HUES64 (cell line): Measurements from ENCODE around the gene GDPD3.

ENCODE experiments used
- H3K27ac ChIP-seq: 2 replicates; pipeline ENCODE4 v1.7.0; 2013; ENCODE audit warnings: low read depth, low read length, inconsistent platforms
- H3K27me3 ChIP-seq: 2 replicates; pipeline ENCODE4 v1.6.1; 2013; ENCODE audit warnings: mild to moderate bottlenecking, low read length; ENCODE audit not compliant: insufficient read depth
- H3K36me3 ChIP-seq: 2 replicates; pipeline ENCODE4 v1.6.1; 2013; ENCODE audit warnings: mild to moderate bottlenecking, low read length; ENCODE audit not compliant: insufficient read depth
- H3K4me1 ChIP-seq: 2 replicates; pipeline ENCODE4 v1.6.1; 2013; ENCODE audit warnings: mild to moderate bottlenecking, low read length, moderate library complexity; ENCODE audit not compliant: insufficient read depth
- H3K4me3 ChIP-seq: 2 replicates; pipeline ENCODE4 v1.5.1; 2013; ENCODE audit warnings: mild to moderate bottlenecking, low read length, moderate library complexity
- H3K9ac ChIP-seq: 2 replicates; pipeline ENCODE4 v1.6.1; 2013; ENCODE audit warnings: mild to moderate bottlenecking, low read depth, low read length
- H3K9me3 ChIP-seq: 2 replicates; pipeline ENCODE4 v1.6.1; 2013; ENCODE audit warnings: low read depth, low read length; ENCODE audit not compliant: insufficient read depth
- WGBS: fragments of 150-250, 120-280 bp; methylation state at CpG from one replicate; pipeline ENCODE4 v1.1.7; 2013; ENCODE audit warnings: missing lambda C conversion rate; 5-methylcytosine and 5-hydroxymethylcytosine counted together

The GDPD3 gene

DNA sequence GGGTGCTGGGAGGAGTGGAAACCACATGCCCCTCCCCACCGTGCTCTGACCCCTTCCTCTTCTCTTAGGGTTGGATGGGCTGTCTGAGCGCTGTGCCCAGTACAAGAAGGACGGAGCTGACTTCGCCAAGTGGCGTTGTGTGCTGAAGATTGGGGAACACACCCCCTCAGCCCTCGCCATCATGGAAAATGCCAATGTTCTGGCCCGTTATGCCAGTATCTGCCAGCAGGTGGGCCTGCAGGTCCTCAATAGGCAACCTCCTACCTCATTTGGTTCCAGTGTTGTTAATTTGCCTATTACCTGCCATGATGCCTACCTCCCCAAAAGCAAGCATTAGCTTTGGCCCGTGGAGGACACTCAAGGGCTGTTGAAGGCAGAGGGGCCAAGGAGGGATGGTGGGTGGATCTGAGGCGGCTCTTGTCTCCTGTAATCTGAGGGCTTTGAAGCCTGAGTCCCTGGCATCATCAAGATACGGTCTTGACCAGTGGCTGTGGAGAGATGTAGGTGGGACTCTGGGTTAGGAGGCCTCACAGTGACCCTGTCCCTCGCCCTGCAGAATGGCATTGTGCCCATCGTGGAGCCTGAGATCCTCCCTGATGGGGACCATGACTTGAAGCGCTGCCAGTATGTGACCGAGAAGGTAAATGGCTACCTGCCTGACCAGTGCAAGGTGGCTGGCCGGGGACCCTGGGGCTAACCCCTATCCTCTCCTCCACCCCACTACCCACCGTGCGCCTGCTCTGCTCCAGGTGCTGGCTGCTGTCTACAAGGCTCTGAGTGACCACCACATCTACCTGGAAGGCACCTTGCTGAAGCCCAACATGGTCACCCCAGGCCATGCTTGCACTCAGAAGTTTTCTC, 44.4 kb downstream of the GDPD3 start:
- H3K4me1 ChIP-seq, result no peaks in the 10 kb centered on the region
- no peak overlapping the region for H3K27ac ChIP-seq
- H3K36me3 ChIP-seq, result peaks cover 60% of the 10 kb centered on the region
- no peaks in the 10 kb centered on the region for H3K27me3 ChIP-seq
- H3K9me3 ChIP-seq, result no peaks in the 10 kb centered on the region
- WGBS, result 94% methylated on average over 17 of the region's 17 CpGs
- H3K4me3 ChIP-seq, result no peak overlapping the region
- H3K9ac ChIP-seq, result no peak overlapping the region

DNA sequence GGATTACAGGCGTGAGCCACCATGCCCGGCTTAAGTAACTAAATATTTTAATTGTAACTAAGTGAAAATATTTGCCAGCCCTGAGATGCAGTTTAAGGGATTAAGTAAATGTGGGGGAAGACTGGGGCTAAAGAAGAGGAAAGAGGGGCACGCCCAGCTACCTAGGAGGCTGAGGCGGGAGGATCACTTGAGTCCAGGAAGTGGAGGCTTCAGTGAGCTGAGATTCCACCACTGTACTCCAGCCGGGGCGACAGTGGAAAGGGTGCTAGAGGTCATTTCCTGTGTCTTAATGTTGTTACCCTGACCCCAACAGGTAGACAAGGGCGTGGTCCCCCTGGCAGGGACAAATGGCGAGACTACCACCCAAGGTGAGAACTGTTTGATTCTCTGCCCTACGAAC, 45.0 kb downstream of the GDPD3 start:
- Histone ChIP-seq H3K4me3 (no peak overlapping the region), H3K9ac (no peak overlapping the region), H3K4me1 (no peaks in the 10 kb centered on the region), H3K36me3 (peaks cover 60% of the 10 kb centered on the region), H3K9me3 (no peaks in the 10 kb centered on the region), H3K27me3 (no peaks in the 10 kb centered on the region), H3K27ac (no peak overlapping the region)
- 96% methylated on average over 8 of the region's 9 CpGs for WGBS

- H3K4me1 ChIP-seq, result no peaks in the 10 kb centered on the region
- H3K9ac ChIP-seq, result no peak overlapping the region
- no peaks in the 10 kb centered on the region for H3K27me3 ChIP-seq
- H3K27ac ChIP-seq, result no peak overlapping the region
- 97% methylated on average over 6 of the region's 6 CpGs for WGBS
- no peaks in the 10 kb centered on the region for H3K9me3 ChIP-seq
- H3K4me3 ChIP-seq, result peak overlapping the region; percentile 96; the same call in 1 of the 2 replicates
- H3K36me3 ChIP-seq, result peaks cover 58% of the 10 kb centered on the region
These were observed 45.8 kb downstream of the GDPD3 start for GRCh38 chr16:30067584-30067916.

GRCh38 chr16:30066761-30067583, 46.4 kb downstream of the GDPD3 start:
- no peaks in the 10 kb centered on the region for H3K27me3 ChIP-seq
- no peaks in the 10 kb centered on the region for H3K9me3 ChIP-seq
- peak overlapping the region; percentile 98 for H3K27ac ChIP-seq
- peak overlapping the region; percentile 97 for H3K9ac ChIP-seq
- H3K4me1 ChIP-seq, result no peaks in the 10 kb centered on the region
- peaks cover 53% of the 10 kb centered on the region for H3K36me3 ChIP-seq
- H3K4me3 ChIP-seq, result peak overlapping the region; percentile 96
- 86% methylated on average over 21 of the region's 21 CpGs for WGBS

GRCh38 chr16:30065943-30066760, 47.2 kb downstream of the GDPD3 start:
- H3K9me3 ChIP-seq, result no peaks in the 10 kb centered on the region
- H3K27ac ChIP-seq, result peak overlapping the region; percentile 98
- 0 out of 2 replicates have a peak, but pooled peaks cover 3% of the 10 kb centered on the region for H3K4me1 ChIP-seq
- no peaks in the 10 kb centered on the region for H3K27me3 ChIP-seq
- peaks cover 45% of the 10 kb centered on the region for H3K36me3 ChIP-seq
- WGBS, result 1% methylated on average over 44 of the region's 44 CpGs
- H3K9ac ChIP-seq, result peak overlapping the region; percentile 97
- H3K4me3 ChIP-seq, result peak overlapping the region; percentile 96

GRCh38 chr16:30065102-30065942, 48.0 kb downstream of the GDPD3 start, which contains the start of gene ALDOA:
Gene ALDOA, plus strand, starts transcription at chr16:30065760. Its CDS starts 1,138 bp downstream, at chr16:30066898.
- H3K9ac ChIP-seq, result peak within 1 kb of the TSS; percentile 97
- peaks cover 10% of the 10 kb centered on the region; the same call in 1 of the 2 replicates for H3K4me1 ChIP-seq
- H3K4me3 ChIP-seq, result peak within 1 kb of the TSS; percentile 96
- peak within 1 kb of the TSS; percentile 98 for H3K27ac ChIP-seq
- H3K27me3 ChIP-seq, result no peaks in the 10 kb centered on the region
- H3K36me3 ChIP-seq, result peaks cover 36% of the 10 kb centered on the region
- no peaks in the 10 kb centered on the region for H3K9me3 ChIP-seq
- under 1% methylated on average over 99 of the region's 99 CpGs for WGBS

GRCh38 chr16:30064729-30065101, 48.6 kb downstream of the GDPD3 start:
- peaks cover 30% of the 10 kb centered on the region for H3K36me3 ChIP-seq
- H3K4me1 ChIP-seq, result peaks cover 10% of the 10 kb centered on the region; the same call in 1 of the 2 replicates
- no peaks in the 10 kb centered on the region for H3K9me3 ChIP-seq
- peak overlapping the region; percentile 90 for H3K9ac ChIP-seq
- WGBS, result under 1% methylated on average over 25 of the region's 25 CpGs
- no peaks in the 10 kb centered on the region for H3K27me3 ChIP-seq
- H3K27ac ChIP-seq, result peak overlapping the region; percentile 98
- H3K4me3 ChIP-seq, result peak overlapping the region; percentile 96

- Histone ChIP-seq H3K9ac (peak overlapping the region; percentile 90), H3K27me3 (no peaks in the 10 kb centered on the region), H3K36me3 (peaks cover 24% of the 10 kb centered on the region), H3K4me3 (peak overlapping the region; percentile 96), H3K27ac (peak overlapping the region; percentile 98), H3K9me3 (no peaks in the 10 kb centered on the region), H3K4me1 (peaks cover 10% of the 10 kb centered on the region; the same call in 1 of the 2 replicates)
- 2% methylated on average over 20 of the region's 27 CpGs for WGBS
These were observed 49.2 kb downstream of the GDPD3 start for GRCh38 chr16:30063893-30064728.

GRCh38 chr16:30063278-30063892, 50.0 kb downstream of the GDPD3 start:
- Histone ChIP-seq H3K36me3 (peaks cover 17% of the 10 kb centered on the region), H3K4me1 (peaks cover 10% of the 10 kb centered on the region; the same call in 1 of the 2 replicates), H3K9me3 (no peaks in the 10 kb centered on the region), H3K27me3 (no peaks in the 10 kb centered on the region), H3K27ac (peak overlapping the region; percentile 98), H3K9ac (peak overlapping the region; percentile 90), H3K4me3 (peak overlapping the region; percentile 96)
- WGBS, result 57% methylated on average over 12 of the region's 12 CpGs
